GM12878 (cell line): ENCODE data around the gene ARHGAP15. TPM values are rescaled to one million over a fixed set of nuclear protein-coding genes. Genes with fewer than 3 reads are reported as not detected.

ENCODE experiments used
- ATAC-seq: fragments of 200-7000 bp; cut with Tn5 transposase; 3 replicates; pipeline ENCODE4 v1.9.1; 2020; ENCODE audit warnings: mild to moderate bottlenecking, moderate library complexity
- BruUV-seq: library from RNA; stranded (reverse); fragments of 400-500 nt; replicated peaks from 2 replicates; lab custom pipeline; 2021; lab: Mats Ljungman, UMichigan
- CTCF ChIA-PET: fragments of 300-600 bp; sonication (Branson Sonifier 250); formaldehyde crosslinking; extraction: SDS; loops from one replicate; lab custom pipeline; 2021; ENCODE audit warnings: inconsistent platforms; lab: Yijun Ruan, JAX
- POLR2A ChIA-PET: fragments of 350-600 bp; formaldehyde crosslinking; extraction: SDS; loops from one replicate; lab custom pipeline; 2021; ENCODE audit warnings: inconsistent platforms; lab: Charles Lee
- RAD21 ChIA-PET: fragments of 300-600 bp; sonication (Branson Sonifier 250); formaldehyde crosslinking; loops from one replicate; lab custom pipeline; 2023; ENCODE audit warnings: antibody characterized with exemption; ENCODE audit not compliant: unreplicated experiment; lab: Charles Lee
- SMC1A ChIA-PET: fragments of 300-600 bp; sonication (Branson Sonifier 250); formaldehyde crosslinking; loops from one replicate; lab custom pipeline; 2023; ENCODE audit not compliant: unreplicated experiment, uncharacterized antibody; lab: Charles Lee
- DNase-seq: peaks from one replicate; pipeline ENCODE4 v3.0.0-alpha.2; 2011; ENCODE audit warnings: low read depth, low spot score
- FAIRE-seq: peaks from 3 replicates; lab custom pipeline; 2011; peaks lifted over from hg19 to GRCh38; lab: Jason Lieb, UNC
- H2AFZ ChIP-seq: 2 replicates; pipeline ENCODE4 v1.6.0; 2011; ENCODE audit warnings: low read depth, low read length, control low read depth; ENCODE audit not compliant: control insufficient read depth
- H3K27ac ChIP-seq: 2 replicates; pipeline ENCODE4 v1.5.1; 2011; ENCODE audit warnings: control low read depth; ENCODE audit not compliant: control insufficient read depth, insufficient read depth
- H3K27me3 ChIP-seq, 2 experiments: replicated peaks in 1 of 2; 2 replicates each; pipeline versions ENCODE4 v1.6.0 to v1.6.1; 2011; ENCODE audit warnings: low read length in 1 of 2; ENCODE audit not compliant: control insufficient read depth in 2 of 2, insufficient read depth in 2 of 2
- H3K36me3 ChIP-seq, 2 experiments: 2 replicates each; pipeline ENCODE4 v1.5.1; 2011; ENCODE audit warnings: low read length in 1 of 2; ENCODE audit not compliant: control insufficient read depth in 2 of 2, insufficient read depth in 2 of 2
- H3K4me1 ChIP-seq: 2 replicates; pipeline ENCODE4 v1.6.1; 2011; ENCODE audit warnings: mild to moderate bottlenecking, low read length, moderate library complexity, mixed read lengths; ENCODE audit not compliant: control insufficient read depth, insufficient read depth
- H3K4me2 ChIP-seq: 2 replicates; pipeline ENCODE4 v1.6.0; 2011; ENCODE audit warnings: control low read depth; ENCODE audit not compliant: control insufficient read depth, insufficient read depth
- H3K4me3 ChIP-seq: fragments of 200-600 bp; sonication (generic); 2 replicates; pipeline ENCODE4 v1.5.1; 2016
- H3K79me2 ChIP-seq: 2 replicates; pipeline ENCODE4 v1.6.0; 2011; ENCODE audit warnings: low read length; ENCODE audit not compliant: control insufficient read depth, insufficient read depth
- H3K9ac ChIP-seq: 2 replicates; pipeline ENCODE4 v1.8.0; 2011; ENCODE audit warnings: low read length, control low read depth, mixed read lengths; ENCODE audit not compliant: control insufficient read depth, insufficient read depth
- H3K9me3 ChIP-seq: replicated peaks from 3 replicates; pipeline ENCODE4 v1.5.1; 2011; ENCODE audit warnings: mild to moderate bottlenecking, low read length; ENCODE audit not compliant: control insufficient read depth, insufficient read depth
- H4K20me1 ChIP-seq: 2 replicates; pipeline ENCODE4 v1.6.0; 2011; ENCODE audit not compliant: control insufficient read depth, insufficient read depth
- ASH2L ChIP-seq: fragments of 300-600, 200-600 bp; sonication (generic); IDR thresholded peaks from 2 replicates; pipeline ENCODE4 v1.6.1; 2017; ENCODE audit warnings: low read depth, mild to moderate bottlenecking, borderline replicate concordance
- CHD2 ChIP-seq: IDR thresholded peaks from 2 replicates; pipeline ENCODE4 v1.6.1; 2011; ENCODE audit warnings: low read depth, low read length, improper control_type of control experiment, borderline replicate concordance
- MYB ChIP-seq: fragments of 150-350 bp; IDR thresholded peaks from 2 replicates; pipeline ENCODE4 v1.6.1; 2014; ENCODE audit warnings: mild to moderate bottlenecking, low read depth, low read length, borderline replicate concordance
- NBN ChIP-seq: fragments of 450-650 bp; IDR thresholded peaks from 2 replicates; pipeline ENCODE4 v1.6.1; 2016
- PAX8 ChIP-seq: fragments of 450-650 bp; IDR thresholded peaks from 2 replicates; pipeline ENCODE4 v1.6.1; 2017; ENCODE audit warnings: mild to moderate bottlenecking, moderate library complexity
- RELB ChIP-seq: fragments of 450-650 bp; IDR thresholded peaks from 2 replicates; pipeline ENCODE4 v1.6.1; 2017; ENCODE audit warnings: low read depth, mild to moderate bottlenecking, moderate library complexity
- RUNX3 ChIP-seq: IDR thresholded peaks from 2 replicates; pipeline ENCODE4 v1.6.1; 2012; ENCODE audit warnings: low read length, inconsistent platforms
- SIN3A ChIP-seq: IDR thresholded peaks from 2 replicates; pipeline ENCODE4 v1.6.1; 2012; ENCODE audit warnings: low read depth, low read length, improper control_type of control experiment
- SUZ12 ChIP-seq: fragments of 200-600 bp; sonication (generic); IDR thresholded peaks from one replicate; pipeline ENCODE4 v1.6.1; 2018; ENCODE audit warnings: antibody characterized with exemption, mild to moderate bottlenecking; ENCODE audit not compliant: unreplicated experiment
- TARDBP ChIP-seq: IDR thresholded peaks from 2 replicates; pipeline ENCODE4 v1.6.1; 2016; ENCODE audit warnings: borderline replicate concordance
- TCF12 ChIP-seq: IDR thresholded peaks from 2 replicates; pipeline ENCODE4 v1.6.1; 2011; ENCODE audit warnings: low read depth, mild to moderate bottlenecking, low read length
- YY1 ChIP-seq: IDR thresholded peaks from 2 replicates; pipeline ENCODE4 v1.6.1; 2011; ENCODE audit warnings: low read depth, mild to moderate bottlenecking, low read length
- ZBTB4 ChIP-seq: fragments of 450-650 bp; formaldehyde crosslinking; IDR thresholded peaks from 2 replicates; pipeline ENCODE4 v1.4.0; 2022; ENCODE audit warnings: mild to moderate bottlenecking, moderate library complexity
- ZZZ3 ChIP-seq: IDR thresholded peaks from 2 replicates; pipeline ENCODE4 v1.6.1; 2011; ENCODE audit warnings: low read depth; ENCODE audit not compliant: control insufficient read depth, insufficient read length
- WGBS: methylation state at CpG from one replicate; pipeline ENCODE4 v1.1.6; 2016; ENCODE audit warnings: low lambda C conversion rate; ENCODE audit not compliant: insufficient replicate concordance, insufficient coverage; ENCODE audit errors: missing lambda C conversion rate; 5-methylcytosine and 5-hydroxymethylcytosine counted together
- in situ Hi-C: fragments of 300-500 bp; cut with MboI; formaldehyde crosslinking; loops from 9 replicates; pipeline ENCODE4 v1.14.3; 2018; ENCODE audit warnings: mixed read lengths
- intact Hi-C: fragments of 100-400 bp; cut with micrococcal nuclease; formaldehyde crosslinking; loops from one replicate; pipeline ENCODE4 v1.14.2; 2022; ENCODE audit not compliant: unreplicated experiment
- polyA plus RNA-seq, 11 experiments: library from polyadenylated mRNA; depleted of rRNA in 4 of 11; unstranded in 6 of 11; stranded (reverse) in 5 of 11; fragments of >200 nt; fragmentation: Nextera tagmentation in 4 of 11; fragmentation: Illumina TruSeq in 1 of 11; extraction: Ambion mirVana in 4 of 11; extraction: Trizol in 1 of 11; gene quantifications; 1 replicate in 1 of 11; 2 replicates in 10 of 11; pipeline versions ENCODE4 v1.2.1 to v1.2.3, GENCODE V29; 2011 to 2016; ENCODE audit warnings: inconsistent platforms in 2 of 11, missing spikeins in 2 of 11, low read depth in 1 of 11
- total RNA-seq, 4 experiments: library from RNA; depleted of rRNA in 3 of 4; stranded (reverse); fragments of >200 nt in 3 of 4; fragmentation: Illumina TruSeq in 1 of 4; extraction: Trizol in 1 of 4; gene quantifications; 2 replicates each; pipeline versions ENCODE4 v1.2.1 to v1.2.3, GENCODE V29; 2013 to 2021

Gene ARHGAP15
- total and polyA plus RNA-seq, 10 of the 15 experiments (the other 5 are each of a cell fraction or from before 2014, with no cell fraction given) = 38.0 to 92.6 (median 66.7) TPM

GRCh38 chr2:143390171-143390570, 261.0 kb downstream of the ARHGAP15 start:
- ChIA-PET POLR2A (no interaction called here), RAD21 (no interaction called here), CTCF (interaction anchor here (0.5 to 1.0 kb wide), 5 partner anchors 10 to 185 kb away, joined by 3 to 5 read pairs (median 3); no protein-coding TSS in a partner anchor), SMC1A (interaction anchor here (0.6 to 1.1 kb wide), 4 partner anchors 20 to 234 kb away, joined by 3 read pairs; no protein-coding TSS in a partner anchor)
- Histone ChIP-seq H2AFZ (no peak overlapping the region), H3K4me3 (no peak overlapping the region), H3K27ac (no peak overlapping the region), H4K20me1 (no peaks in the 10 kb centered on the region), H3K4me2 (no peak overlapping the region), H3K36me3 (no peaks in the 10 kb centered on the region; a peak in 2 of 4 replicates), H3K4me1 (no peaks in the 10 kb centered on the region), H3K9ac (no peak overlapping the region), H3K79me2 (no peaks in the 10 kb centered on the region), H3K27me3 (no peaks in the 10 kb centered on the region), H3K9me3 (no peaks in the 10 kb centered on the region)
- no peak for DNase-seq
- ATAC-seq = no peak
- no peak for FAIRE-seq
- WGBS = 99% methylated on average over 6 of the region's 6 CpGs
- no TSS peak for BruUV-seq
- TF ChIP-seq TCF12 (no peak), ZZZ3 (no peak), TARDBP (no peak), YY1 (no peak), SUZ12 (no peak), SIN3A (no peak)
- in situ Hi-C loops (no loop called here), intact Hi-C loops (no loop called here)

- intact Hi-C loops = no loop called here
- no peak overlapping the region for H3K9ac ChIP-seq
- RAD21 ChIA-PET = no interaction called here
- H3K27me3 ChIP-seq = no peaks in the 10 kb centered on the region
- POLR2A ChIA-PET = no interaction called here
- H3K4me1 ChIP-seq = no peaks in the 10 kb centered on the region
- ATAC-seq (no peak), FAIRE-seq (no peak), DNase-seq (no peak)
- H3K79me2 ChIP-seq = no peaks in the 10 kb centered on the region
- no peak overlapping the region for H2AFZ ChIP-seq
- BruUV-seq = no TSS peak
- H3K36me3 ChIP-seq = no peaks in the 10 kb centered on the region; a peak in 2 of 4 replicates
- no peaks in the 10 kb centered on the region for H3K9me3 ChIP-seq
- SMC1A ChIA-PET = interaction anchor here (1.3 kb wide), 1 partner anchor 11 kb away, joined by 3 read pairs; no protein-coding TSS in a partner anchor
- no peak overlapping the region for H3K27ac ChIP-seq
- no peak overlapping the region for H3K4me3 ChIP-seq
- no peak for TF ChIP-seq ASH2L
- no peak for TF ChIP-seq NBN
- no peak for TF ChIP-seq CHD2
- no peak for TF ChIP-seq MYB
- TF ChIP-seq PAX8 = no peak
- no peak for TF ChIP-seq RELB
- TF ChIP-seq ZBTB4 (CRISPR knock-in tag) = no peak
- TF ChIP-seq RUNX3 = no peak
- CTCF ChIA-PET = interaction anchor here (1.1 kb wide), 1 partner anchor 16 kb away, joined by 3 read pairs; no protein-coding TSS in a partner anchor
- in situ Hi-C loops = no loop called here
- H4K20me1 ChIP-seq = no peaks in the 10 kb centered on the region
- no peak overlapping the region for H3K4me2 ChIP-seq
Measured at GRCh38 chr2:143392358-143392757, 263.1 kb downstream of the ARHGAP15 start.
